Ascending aorta (tissue), 2 donors: ENCODE measurements around the gene APELA. TPM values are rescaled to one million over a fixed set of nuclear protein-coding genes. Genes with fewer than 3 reads are reported as not detected.
"Not testable (repeated sequence)": the region's sequence is repeated elsewhere in the genome, so short reads cannot be mapped to it uniquely, and the experiment has no call there.

Experiments
- DNase-seq, 2 donors: peaks; one replicate each; pipeline ENCODE4 v3.0.0-alpha.2; 2019; ENCODE audit warnings: low spot score in 2 of 2
- H3K27ac ChIP-seq, 2 donors: fragments of 200-600 bp; sonication (generic); one replicate each; pipeline ENCODE4 v1.5.1; 2016 to 2017; ENCODE audit warnings: mild to moderate bottlenecking in 1 of 2
- H3K27me3 ChIP-seq: fragments of 200-600 bp; sonication (generic); one replicate; pipeline ENCODE4 v1.5.1; 2017
- H3K36me3 ChIP-seq, 2 donors: fragments of 200-600 bp; sonication (generic); one replicate each; pipeline ENCODE4 v1.5.1; 2016
- H3K4me1 ChIP-seq, 2 donors: fragments of 200-600 bp; sonication (generic); one replicate each; pipeline ENCODE4 v1.5.1; 2016 to 2017; ENCODE audit warnings: mild to moderate bottlenecking in 1 of 2
- H3K4me3 ChIP-seq, 2 donors: fragments of 200-600 bp; sonication (generic); one replicate each; pipeline ENCODE4 v1.5.1; 2016 to 2017; ENCODE audit warnings: mild to moderate bottlenecking in 1 of 2
- H3K9me3 ChIP-seq, 2 donors: fragments of 200-600 bp; sonication (generic); one replicate each; pipeline ENCODE4 v1.5.1; 2016
- intact Hi-C: fragments of 100-400 bp; cut with DNase I; formaldehyde crosslinking; loops from one replicate; pipeline ENCODE4 v1.15.1; 2023
- total RNA-seq: library from RNA; depleted of rRNA; stranded (reverse); fragments of >200 nt; gene quantifications from one replicate; pipeline ENCODE4 v1.1.0, GENCODE V29; 2016
- TF ChIP-seq, protein P1 (sequence below), 3 experiments: fragments of 200-600 bp in 2 of 3; fragments of 450-650 bp in 1 of 3; sonication (generic) in 2 of 3; IDR thresholded peaks; one replicate each; pipeline ENCODE4 v1.5.1; 2016 to 2019; ENCODE audit warnings: antibody characterized with exemption in 3 of 3, mild to moderate bottlenecking in 1 of 3, moderate library complexity in 1 of 3

APELA gene
- total RNA-seq, 1 donor from 2014 or later = not detected

DNA sequence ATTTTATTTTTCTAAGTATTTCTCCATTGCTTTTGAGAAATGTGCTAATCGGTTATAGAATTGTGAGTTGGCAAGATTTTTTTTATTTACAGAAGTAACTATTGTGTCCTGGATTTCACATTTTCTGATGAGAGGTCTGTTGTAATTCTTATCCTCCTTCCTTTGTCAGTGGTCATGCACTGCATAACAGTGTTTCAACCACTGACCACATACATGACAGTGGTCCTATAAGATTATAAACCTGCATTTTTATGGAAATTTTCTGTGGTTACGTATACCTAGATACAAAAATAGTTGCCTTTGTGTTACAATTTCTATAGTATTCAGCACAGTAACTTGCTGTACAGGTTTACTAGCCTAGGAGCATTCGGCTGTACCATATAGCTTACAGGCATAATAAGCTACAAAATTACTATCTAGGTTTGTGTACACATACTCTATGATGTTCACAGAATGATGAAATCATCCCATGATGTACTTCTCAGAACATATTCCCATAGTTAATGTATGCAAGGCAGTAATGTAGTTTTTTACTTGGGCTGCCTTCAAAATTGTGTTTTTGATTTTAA, 47.8 kb downstream of the APELA start:
- TF ChIP-seq, protein P1, sequence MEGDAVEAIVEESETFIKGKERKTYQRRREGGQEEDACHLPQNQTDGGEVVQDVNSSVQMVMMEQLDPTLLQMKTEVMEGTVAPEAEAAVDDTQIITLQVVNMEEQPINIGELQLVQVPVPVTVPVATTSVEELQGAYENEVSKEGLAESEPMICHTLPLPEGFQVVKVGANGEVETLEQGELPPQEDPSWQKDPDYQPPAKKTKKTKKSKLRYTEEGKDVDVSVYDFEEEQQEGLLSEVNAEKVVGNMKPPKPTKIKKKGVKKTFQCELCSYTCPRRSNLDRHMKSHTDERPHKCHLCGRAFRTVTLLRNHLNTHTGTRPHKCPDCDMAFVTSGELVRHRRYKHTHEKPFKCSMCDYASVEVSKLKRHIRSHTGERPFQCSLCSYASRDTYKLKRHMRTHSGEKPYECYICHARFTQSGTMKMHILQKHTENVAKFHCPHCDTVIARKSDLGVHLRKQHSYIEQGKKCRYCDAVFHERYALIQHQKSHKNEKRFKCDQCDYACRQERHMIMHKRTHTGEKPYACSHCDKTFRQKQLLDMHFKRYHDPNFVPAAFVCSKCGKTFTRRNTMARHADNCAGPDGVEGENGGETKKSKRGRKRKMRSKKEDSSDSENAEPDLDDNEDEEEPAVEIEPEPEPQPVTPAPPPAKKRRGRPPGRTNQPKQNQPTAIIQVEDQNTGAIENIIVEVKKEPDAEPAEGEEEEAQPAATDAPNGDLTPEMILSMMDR (IDR thresholded peaks at IDR 0.05) = no peak
- no peak overlapping the region for H3K4me3 ChIP-seq
- peaks cover 0 to 2% of the 10 kb centered on the region in 2 donors for H3K9me3 ChIP-seq
- no peaks in the 10 kb centered on the region for H3K27me3 ChIP-seq
- H3K36me3 ChIP-seq = no peaks in the 10 kb centered on the region
- intact Hi-C loops = no loop called here
- H3K4me1 ChIP-seq = no peaks in the 10 kb centered on the region
- DNase-seq = no peak
- H3K27ac ChIP-seq = no peak overlapping the region

DNA sequence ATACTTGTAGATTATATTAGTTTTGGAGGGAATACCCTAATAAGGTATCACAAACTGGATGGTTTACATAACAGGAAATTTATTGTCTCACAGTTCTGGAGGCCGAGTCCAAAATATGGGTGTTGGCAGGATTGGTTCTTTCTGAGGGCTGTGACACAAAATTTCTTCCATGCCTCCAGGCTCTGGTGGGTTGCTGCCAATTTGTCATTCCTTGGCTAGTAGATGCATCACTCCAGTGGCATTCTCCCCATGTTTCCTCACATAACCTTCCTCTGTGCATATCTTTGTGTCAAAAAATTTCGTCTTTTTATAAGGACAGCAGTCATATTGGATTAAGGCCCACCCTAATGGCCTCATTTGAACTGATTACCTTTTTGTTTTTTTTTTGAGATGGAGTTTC, 49.3 kb downstream of the APELA start:
- H3K36me3 ChIP-seq = no peaks in the 10 kb centered on the region
- H3K27ac ChIP-seq = no peak overlapping the region
- H3K27me3 ChIP-seq = no peaks in the 10 kb centered on the region
- no peak for DNase-seq
- peaks cover 0 to 2% of the 10 kb centered on the region in 2 donors for H3K9me3 ChIP-seq
- intact Hi-C loops = no loop called here
- TF ChIP-seq, protein P1 (IDR thresholded peaks at IDR 0.05) = no peak
- no peak overlapping the region for H3K4me3 ChIP-seq
- H3K4me1 ChIP-seq = no peaks in the 10 kb centered on the region

DNA sequence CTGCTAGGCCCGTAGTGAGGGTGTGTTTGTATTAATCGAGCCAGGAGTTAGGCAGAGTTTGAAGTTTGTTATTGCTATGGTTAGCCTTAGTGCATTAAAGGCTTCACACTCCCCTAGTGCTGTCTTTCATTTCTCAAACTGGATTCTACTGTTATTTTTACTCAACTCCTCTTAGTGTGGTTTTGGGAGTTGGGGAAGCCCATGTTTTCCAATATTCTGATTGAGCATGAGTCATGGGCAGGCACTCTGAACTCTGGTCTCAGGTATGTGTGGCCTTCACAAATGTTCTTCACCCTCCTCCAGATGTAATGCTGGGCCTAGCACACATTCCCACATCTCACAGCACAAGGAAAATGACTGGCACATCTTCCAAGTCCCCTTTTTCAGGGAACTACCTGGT, 50.1 kb downstream of the APELA start:
- DNase-seq, H3K27me3 ChIP-seq, H3K36me3 ChIP-seq, H3K27ac ChIP-seq, H3K9me3 ChIP-seq, intact Hi-C loops, H3K4me1 ChIP-seq, H3K4me3 ChIP-seq: not testable (repeated sequence)

DNA sequence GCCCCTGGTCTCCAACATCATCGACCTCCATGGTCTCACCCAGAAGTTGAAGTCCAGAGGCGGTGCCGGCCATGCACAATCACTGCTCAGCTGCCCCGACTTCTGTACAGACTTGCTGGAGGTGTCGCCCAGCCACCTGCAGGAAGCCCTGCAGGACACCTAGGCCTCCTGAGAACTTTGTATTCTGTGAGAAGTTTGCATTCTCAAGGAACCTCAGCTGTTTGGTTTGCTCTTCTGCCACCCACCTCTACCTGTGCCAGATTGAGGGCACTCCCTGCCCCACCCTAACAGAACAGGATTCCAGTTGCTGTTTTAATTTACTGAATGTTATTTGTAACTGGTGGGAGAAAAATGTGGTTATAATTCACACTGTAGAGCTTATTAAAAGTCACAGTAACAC, 53.7 kb downstream of the APELA start:
- Histone ChIP-seq H3K27me3 (no peaks in the 10 kb centered on the region), H3K36me3 (no peaks in the 10 kb centered on the region), H3K4me3 (no peak overlapping the region), H3K4me1 (no peaks in the 10 kb centered on the region), H3K9me3 (no peaks in the 10 kb centered on the region), H3K27ac (no peak overlapping the region)
- TF ChIP-seq, protein P1 (IDR thresholded peaks at IDR 0.05) = no peak
- intact Hi-C loops = no loop called here
- DNase-seq = no peak

DNA sequence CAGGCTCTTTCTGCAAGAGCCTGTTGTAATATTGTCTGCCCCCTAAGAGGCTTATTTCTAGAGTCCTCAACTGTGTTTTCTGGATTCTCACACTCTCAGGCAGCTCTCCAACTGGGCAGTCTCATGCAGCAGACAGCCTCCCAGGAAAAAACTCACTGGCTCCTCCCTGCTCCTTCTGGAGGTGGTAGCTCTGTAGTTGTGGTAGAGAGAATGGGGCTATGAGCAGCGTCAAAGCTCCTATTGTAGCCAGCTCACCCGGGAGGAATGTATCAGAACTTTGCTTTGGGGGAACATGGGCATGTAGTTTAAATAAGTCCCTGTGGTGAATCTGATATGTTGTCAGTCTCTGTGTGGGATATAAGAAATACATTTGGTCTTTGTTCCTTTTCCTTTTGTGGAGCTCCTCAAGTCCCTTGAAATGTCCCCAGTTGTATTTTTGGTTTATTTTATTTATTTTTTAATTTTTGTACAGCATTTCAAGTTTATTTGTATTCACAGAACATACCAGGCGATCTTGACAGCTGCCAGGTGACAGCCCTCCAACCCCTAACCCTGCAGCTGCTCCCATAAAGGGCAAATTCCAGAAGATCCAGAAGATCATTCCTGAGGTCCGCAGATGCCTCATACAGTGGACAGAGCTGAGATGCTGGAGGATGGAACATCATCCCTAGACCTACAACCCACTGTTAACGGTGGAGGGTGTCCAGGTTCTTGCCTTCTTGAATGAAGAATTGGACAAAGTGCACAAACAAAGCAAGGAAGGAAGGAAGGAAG, 54.8 kb downstream of the APELA start:
- intact Hi-C loops = no loop called here
- H3K4me3 ChIP-seq = no peak overlapping the region
- H3K36me3 ChIP-seq = no peaks in the 10 kb centered on the region
- no peak for DNase-seq
- no peak overlapping the region for H3K27ac ChIP-seq
- no peaks in the 10 kb centered on the region for H3K27me3 ChIP-seq
- no peaks in the 10 kb centered on the region for H3K4me1 ChIP-seq
- TF ChIP-seq, protein P1 (IDR thresholded peaks at IDR 0.05) = no peak
- H3K9me3 ChIP-seq = no peaks in the 10 kb centered on the region

DNA sequence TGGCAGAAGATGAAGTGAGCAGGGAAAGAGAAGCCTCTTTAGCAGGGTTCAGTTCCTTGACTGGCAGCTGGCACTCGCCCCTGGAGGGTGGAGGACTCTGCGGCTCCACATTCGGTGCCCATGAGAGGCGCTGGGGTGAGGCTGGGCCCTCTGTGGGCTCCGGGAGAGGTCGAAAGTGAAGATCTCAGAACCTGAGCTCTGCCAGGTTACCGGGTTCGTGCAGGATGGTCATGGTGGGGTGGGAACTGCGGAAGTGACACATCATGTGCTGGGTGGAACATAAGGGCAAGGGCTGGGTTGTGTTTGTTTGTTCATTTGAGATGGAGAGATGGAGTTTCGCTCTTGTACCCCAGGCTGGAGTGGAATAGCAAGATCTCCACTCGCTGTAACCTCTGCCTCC, 56.3 kb downstream of the APELA start:
- no peaks in the 10 kb centered on the region for H3K4me1 ChIP-seq
- no peaks in the 10 kb centered on the region for H3K27me3 ChIP-seq
- TF ChIP-seq, protein P1 (IDR thresholded peaks at IDR 0.05) = no peak
- no peak for DNase-seq
- no peaks in the 10 kb centered on the region for H3K9me3 ChIP-seq
- intact Hi-C loops = no loop called here
- H3K36me3 ChIP-seq = no peaks in the 10 kb centered on the region
- no peak overlapping the region for H3K27ac ChIP-seq
- no peak overlapping the region for H3K4me3 ChIP-seq
